Left cardiac atrium (tissue), 4 donors: ENCODE measurements around the gene PRX. TPM values are rescaled to one million over a fixed set of nuclear protein-coding genes. Genes with fewer than 3 reads are reported as not detected.
A peak's percentile ranks its signal among the peaks of the same experiment; 100 is the strongest.

Experiments
- ATAC-seq, 2 donors: fragments of 200-7000 bp; cut with Tn5 transposase; one replicate each; pipeline ENCODE4 v1.9.1; 2020; ENCODE audit warnings: mild to moderate bottlenecking in 2 of 2, moderate library complexity in 2 of 2
- DNase-seq: peaks from one replicate; pipeline ENCODE4 v3.0.0-alpha.2; 2020
- intact Hi-C, 2 donors: fragments of 100-400 bp; cut with DNase I; formaldehyde crosslinking; loops; one replicate each; pipeline versions ENCODE4 v1.14.1 to v1.15.1; 2022 to 2023
- total RNA-seq, 2 donors: library from RNA; stranded (reverse); fragmentation: NEBNext Ultra II Directional; extraction: Animal tissue kit (Norgen Biotek cat#: 25700); gene quantifications; one replicate each; pipeline ENCODE4 v1.2.1, GENCODE V29; 2021
- donor health status: DM: no; HTN: yes; CAD: no.
- donor health status: DM: no; HTN: yes; CAD: no; lungs with severe emphysema.
- donor health status: DM: yes; HTN: yes; CAD: no.
- donor health status: Dilated cardiomyopathy.

The PRX gene
- total RNA-seq, 2 donors from 2014 or later, result 2.8 to 3.6 TPM

DNA sequence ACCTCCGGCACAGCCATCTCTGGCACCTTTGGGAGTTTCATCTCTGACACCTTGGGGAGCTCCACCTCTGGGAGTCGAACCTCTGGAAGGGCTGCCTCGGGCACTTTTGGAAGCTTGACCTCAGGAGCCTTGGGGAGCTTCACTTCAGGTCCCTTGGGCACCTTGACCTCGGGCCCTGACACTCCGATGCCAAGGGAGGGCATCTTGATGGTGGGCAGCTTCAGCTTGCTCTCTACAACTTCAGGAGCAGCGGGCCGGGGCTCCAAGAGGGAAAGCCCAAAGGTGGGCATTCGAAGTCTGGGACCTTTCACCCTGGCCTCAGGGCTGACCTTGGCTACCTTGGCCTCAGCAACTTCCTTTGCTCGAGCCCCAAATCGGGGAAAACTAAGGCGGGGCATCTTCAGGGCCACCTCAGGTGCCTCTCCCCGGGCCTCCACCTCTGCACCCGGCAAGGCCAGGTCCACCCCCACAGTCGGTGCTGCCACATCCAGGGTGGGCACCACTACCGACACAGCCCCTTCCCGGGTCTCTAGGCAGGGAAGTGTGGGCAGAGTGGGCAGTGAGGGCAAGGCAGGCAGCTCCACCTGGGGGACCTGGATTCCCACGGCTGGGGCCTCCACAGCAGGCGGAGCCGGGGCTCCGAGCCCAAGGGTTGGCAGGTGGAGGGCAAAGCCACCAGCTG is 16.2 kb downstream of the PRX start:
- ATAC-seq, result no peak
- DNase-seq, result no peak
- intact Hi-C loops, result loop anchor here in 1 of 2 donors (5.0 kb wide), 1 partner anchor 40 kb away; no protein-coding TSS in a partner anchor

DNA sequence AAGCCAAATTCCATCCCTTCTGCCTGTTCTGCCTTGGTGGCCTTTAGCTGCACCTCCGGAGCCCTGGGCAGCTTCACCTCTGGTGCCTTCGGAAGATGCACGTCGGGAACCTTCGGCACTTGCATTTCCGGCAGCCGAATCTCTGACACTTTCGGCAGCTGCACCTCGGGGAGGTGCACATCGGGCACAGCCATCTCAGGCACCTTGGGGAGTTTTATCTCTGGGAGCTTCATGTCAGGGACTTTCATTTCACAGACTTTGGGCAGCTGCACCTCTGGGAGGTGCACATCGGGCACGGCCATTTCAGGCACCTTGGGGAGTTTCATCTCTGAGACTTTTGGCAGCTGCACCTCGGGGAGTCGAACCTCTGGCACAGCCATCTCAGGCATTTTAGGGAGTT is 17.2 kb downstream of the PRX start:
- ATAC-seq, result no peak
- DNase-seq, result no peak
- intact Hi-C loops, result loop anchor here in 1 of 2 donors (5.0 kb wide), 1 partner anchor 39 kb away; no protein-coding TSS in a partner anchor

DNA sequence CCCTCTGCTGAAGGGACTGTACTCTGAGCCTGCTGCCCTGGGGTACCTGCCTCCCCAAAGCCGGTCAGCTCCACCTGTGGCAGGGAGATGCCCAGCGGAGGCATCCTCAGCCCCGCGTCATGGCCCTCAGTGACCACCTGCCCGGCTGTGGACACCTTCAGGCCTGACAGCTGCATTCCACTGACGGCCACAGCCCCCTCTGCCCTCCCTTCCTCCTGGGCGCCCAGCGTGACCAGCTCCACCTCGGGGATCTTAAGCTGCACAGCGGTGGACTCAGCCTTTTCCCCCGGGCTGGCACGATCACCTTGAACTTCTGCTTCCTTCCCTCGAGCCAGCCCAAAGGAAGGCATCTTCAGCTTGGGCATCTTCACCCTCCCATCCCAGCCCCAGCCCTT is 18.4 kb downstream of the PRX start:
- intact Hi-C loops, result loop anchor here in 1 of 2 donors (5.0 kb wide), 1 partner anchor 38 kb away; no protein-coding TSS in a partner anchor
- ATAC-seq, result no peak

DNA sequence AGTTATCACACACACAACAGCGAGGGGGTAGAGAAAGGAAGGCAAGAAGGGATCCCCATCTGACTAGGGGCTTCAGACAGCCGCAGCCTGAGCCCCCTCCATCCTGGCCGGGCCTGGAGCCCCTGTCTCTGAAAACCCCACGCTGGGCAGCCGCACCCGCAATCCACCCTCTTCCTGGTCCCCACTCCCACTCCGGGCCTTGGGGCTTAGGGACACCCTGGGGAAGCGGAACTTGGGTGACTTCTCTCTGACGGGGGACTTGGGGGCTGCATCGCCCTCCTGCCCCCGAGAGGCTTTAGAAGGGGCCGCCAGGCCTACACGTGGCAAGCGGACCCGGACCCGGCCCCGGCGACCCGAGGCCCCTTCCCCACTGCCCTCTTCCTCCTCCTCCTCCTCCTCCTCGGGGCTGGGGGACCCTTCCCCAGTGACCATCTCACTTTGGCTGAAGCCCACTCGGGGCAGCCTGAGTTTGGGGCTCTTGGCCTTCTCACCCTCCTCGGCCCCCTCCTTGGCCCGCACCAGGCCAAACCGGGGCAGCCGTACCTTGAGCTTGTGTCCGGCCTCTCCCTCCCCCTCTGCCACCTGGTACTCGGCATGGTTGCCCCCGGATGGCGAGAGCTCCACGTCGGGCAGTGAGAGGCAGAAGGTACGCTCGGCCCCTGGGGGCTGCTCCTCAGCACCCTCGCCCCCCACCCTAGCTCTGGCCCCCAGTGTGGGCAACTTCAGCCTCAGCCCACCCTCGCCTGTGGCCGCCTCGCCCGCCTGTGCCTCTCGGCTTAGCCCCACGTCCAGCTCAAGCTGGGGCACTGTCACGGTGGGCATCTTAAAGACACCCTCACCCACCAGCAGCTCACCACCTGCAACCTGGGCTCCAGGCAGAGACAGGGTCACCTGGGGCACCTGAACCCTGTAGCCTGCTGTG is 19.0 kb downstream of the PRX start:
- ATAC-seq (no peak), DNase-seq (no peak)
- intact Hi-C loops, result no loop called here

More for the DNA sequence above, 18.4 kb downstream of the PRX start:
- no peak for DNase-seq

DNA sequence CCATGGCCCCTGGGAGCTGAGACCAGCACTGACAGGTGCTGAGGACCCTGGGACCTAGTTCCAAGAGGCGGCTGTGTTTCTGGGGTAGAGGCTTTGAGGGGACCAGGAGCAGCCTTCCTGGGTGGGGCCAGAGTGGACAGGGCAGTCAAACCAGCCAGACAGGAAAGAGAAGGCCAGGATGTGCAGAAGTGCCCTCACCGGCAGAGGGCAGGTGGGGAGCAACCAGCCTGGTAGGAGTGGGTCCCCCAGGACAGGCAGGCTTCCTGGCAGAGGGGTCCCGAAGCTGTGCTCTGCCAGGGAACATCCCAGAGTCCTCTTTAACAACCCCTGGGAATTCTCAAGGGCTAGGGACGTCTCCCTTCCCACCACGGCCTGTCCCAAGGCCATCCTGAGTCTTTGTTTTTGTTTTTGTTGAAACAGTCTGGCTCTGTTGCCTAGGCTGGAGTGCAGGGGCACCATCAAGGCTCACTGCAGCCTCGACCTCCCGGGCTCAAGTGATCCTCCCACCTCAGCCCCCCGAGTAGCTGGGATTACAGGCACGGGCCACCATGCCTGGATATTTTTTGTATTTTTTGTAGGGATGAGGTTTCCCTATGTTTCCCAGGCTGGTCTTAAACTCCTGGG is 20.2 kb downstream of the PRX start:
- peak; percentile 20 to 29 for ATAC-seq
- intact Hi-C loops, result no loop called here
- DNase-seq, result no peak

DNA sequence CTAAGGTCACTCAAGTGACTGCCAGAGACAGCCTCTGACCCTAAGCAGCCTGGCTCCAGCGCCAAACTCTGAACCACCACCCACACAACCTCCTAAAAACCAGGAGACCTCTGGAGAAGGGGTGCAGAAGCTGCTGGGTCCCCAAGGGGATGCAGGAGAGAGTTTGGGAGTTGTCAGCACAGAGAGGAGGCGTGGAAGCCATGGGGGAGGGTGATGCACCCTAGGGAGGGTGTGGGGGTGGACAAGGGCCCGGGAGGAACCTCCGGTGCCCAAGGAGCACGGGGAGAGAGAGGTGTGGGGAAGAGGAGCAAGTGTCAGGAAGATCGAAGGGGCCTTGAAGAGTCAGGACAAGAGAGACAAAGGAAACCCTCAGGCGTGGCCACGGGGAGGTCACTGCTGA is 21.1 kb downstream of the PRX start:
- intact Hi-C loops, result no loop called here
- ATAC-seq, result no peak
- no peak for DNase-seq

DNA sequence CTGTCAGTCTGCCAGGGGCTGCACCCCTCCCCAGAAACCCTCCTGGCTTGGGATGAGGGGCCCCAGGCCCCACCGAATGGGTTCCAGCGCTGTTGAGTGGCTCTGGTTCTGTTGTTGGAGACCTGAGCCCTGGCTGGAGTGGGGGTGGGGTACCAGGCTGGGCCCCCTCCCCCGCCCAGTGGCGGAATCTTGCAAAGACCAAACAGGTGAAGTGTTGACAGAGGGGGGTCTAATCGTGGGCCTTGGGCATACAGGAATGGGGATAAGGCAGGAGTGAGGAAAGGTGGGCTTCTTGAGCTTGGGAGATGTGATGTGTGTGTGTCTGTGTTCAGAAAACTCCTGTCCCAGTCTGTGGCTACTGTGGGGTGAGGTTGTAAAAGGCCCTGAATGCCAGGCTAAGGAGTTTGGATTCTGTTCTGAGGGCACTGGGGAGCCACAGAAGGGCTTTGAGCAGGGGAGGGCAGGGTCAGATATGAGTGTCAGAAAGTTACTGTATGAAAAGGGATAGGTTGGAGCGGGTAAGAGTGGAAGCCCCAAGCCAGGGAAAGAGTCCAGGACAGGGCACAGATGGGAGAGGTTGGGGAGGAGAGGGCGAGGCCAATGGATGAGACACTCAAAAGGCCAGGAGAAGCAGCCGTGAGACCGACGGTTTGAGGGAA is 23.0 kb downstream of the PRX start, which contains the start of gene HIPK4:
Gene HIPK4 (minus strand): TSS at position 98 of the 659 bp plus-strand sequence. CDS start 279 bp downstream, outside the sequence.
- DNase-seq, result no peak
- intact Hi-C loops, result no loop called here
- ATAC-seq, result no peak

DNA sequence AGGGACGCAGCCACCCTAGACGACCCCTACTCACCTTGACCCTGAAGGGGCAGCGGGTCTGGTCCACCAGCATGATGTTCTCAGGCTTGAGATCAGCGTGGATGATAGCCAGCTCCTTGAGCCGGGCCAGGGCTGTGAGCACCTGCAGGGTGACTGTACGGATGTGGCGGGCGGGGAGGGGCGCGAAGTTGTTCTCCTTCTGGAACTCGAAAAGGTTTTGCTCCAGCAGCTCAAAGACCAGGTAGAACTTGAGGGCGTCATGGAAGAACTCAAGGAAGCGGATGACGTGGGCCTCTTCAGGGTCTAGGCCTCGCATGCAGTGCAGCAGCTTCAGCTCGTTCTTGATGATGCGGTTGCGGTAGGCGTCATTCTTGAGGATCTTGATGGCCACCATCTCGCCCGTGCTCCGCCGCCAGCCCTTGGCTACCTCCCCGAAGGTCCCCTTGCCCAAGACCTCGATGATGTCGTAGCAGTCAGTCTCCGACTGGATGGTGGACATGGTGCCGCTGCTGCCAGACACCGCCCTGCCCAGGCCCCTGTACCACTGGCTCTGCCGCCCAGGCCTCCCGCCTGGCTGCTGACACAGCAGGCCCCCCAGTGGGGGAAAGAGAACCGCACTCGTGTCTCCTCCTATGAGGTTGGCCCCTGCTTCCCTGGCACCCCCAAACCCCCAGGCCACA is 23.6 kb downstream of the PRX start:
- intact Hi-C loops, result no loop called here
- DNase-seq (no peak), ATAC-seq (no peak)

DNA sequence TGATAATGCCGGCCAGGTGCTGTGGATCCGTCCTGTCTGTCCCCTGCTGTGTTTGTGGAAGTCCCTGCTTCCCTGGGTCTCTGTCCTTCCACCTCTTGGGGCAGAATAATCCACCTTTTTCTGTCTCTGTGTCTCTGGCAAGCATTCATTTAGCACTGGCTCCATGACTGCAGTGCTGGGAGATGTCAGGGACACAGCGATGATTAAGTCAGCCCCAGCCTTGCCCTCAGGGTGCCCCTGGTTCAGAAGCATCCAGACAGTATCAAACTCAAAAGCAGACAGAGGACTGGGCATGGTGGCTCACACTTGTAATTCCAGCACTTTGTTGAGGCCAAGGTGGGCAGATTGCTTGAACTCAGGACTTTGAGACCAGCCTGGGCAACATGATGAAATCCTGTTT is 24.7 kb downstream of the PRX start:
- DNase-seq (no peak), ATAC-seq (no peak)
- intact Hi-C loops, result no loop called here

DNA sequence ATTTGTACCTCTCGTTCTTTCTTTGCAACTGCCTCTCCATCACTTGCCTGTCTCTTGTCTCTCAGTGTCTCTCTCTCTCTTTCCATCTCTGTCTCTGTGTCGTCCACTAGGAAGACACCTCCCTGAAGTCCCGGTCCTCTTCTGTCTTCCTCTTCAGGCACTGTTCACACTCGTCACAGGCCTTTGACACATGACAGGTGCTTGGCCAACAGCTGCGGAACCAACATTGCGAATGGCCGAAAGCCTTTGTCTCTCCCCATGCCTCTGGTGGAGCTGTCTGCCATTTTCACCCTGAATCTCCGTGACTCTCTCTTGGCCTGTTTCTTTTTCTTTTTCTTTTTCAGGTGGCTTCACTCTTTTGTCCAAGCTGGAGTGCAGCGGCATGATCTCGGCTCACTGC is 26.0 kb downstream of the PRX start:
- DNase-seq, result no peak
- intact Hi-C loops, result no loop called here
- ATAC-seq, result no peak

DNA sequence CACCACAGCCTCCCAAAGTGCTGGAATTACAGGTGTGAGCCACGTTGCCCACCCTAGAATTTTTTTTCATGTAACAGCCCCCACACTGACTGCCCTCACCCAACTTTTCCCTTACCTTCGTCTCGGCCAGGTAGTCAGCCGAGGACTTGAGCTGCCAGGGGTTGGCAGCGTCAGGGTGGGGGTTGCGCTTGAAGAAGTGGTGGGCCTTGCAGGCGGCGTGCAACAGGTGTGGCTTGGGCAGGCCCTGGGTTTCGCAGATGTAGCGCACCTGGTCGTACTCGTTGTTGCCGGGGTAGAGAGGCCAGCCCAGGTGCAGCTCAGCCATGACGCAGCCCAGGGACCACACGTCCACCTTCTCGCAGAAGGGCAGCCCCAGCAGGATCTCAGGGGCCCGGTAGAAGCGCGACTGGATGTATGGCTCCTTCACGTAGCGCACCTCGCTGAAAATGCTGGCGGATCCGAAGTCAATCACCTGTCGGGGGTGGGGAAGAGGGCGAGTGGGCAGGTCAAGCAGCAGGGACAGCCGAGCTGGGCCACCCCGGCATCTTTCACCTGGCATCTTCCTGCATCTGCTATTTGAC is 29.4 kb downstream of the PRX start:
- DNase-seq (no peak), ATAC-seq (no peak)

DNA sequence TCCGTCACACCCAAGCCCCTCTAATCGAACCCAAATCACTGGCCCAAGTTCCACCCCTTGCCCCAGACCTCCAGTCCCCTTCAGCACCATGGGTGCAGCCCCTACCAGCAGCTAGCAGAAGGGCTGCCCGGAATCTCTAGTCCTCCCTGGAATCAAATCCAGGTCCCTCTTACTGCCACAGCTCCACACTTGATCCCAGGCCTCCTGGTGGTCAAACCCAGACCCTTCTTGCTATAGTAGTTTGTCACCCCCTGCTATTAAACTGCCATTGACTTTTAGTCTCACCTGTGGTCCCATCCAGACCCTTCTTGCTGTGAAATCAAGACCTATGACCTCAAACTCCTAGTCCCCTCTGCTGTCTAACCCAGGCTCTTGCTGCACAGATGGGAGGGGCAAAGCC is 31.9 kb downstream of the PRX start:
- intact Hi-C loops, result no loop called here
- DNase-seq, result no peak
- ATAC-seq, result no peak

More for the DNA sequence above, 29.4 kb downstream of the PRX start:
- intact Hi-C loops, result no loop called here

DNA sequence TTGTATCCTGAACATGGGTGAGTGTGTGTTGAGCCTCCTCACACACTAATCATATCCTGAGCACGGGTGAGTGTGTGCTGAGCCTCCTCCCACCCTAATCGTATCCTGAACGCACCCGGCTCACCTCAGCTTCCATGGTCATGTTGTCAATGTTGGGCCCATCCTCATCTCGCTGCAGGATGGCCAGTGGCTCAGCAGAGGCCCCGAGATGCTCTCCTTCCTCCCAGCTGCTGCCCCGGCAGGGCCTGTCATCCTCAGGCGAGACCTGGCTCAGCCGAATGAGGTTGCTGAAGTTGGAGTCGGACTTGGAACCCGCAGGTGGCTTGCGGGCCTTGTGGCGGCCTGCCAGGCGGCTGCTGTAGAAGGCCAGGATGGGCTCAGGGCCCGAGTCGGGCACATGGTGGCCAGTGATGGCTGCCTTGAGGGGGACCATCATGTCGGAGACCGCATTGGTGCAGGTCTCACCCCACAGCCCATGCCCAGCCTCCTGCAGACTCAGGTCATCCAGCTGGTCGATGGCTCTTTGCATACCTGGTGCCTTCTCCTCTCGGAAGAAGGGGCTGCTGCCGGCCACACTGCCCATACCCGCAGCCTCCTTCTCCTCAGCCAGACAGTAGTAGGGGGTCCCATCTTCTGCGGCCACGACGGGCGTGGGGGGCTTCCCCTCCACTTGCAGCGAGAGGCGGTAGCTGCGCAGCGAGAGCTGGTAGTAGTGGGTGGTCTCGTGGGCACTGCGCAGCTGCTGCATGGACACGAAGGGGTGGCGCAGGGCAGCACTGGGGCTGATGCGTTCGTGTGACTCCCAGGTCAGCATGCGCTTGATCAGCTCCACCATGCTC is 32.8 kb downstream of the PRX start:
- no peak for ATAC-seq
- DNase-seq, result no peak
- intact Hi-C loops, result no loop called here

DNA sequence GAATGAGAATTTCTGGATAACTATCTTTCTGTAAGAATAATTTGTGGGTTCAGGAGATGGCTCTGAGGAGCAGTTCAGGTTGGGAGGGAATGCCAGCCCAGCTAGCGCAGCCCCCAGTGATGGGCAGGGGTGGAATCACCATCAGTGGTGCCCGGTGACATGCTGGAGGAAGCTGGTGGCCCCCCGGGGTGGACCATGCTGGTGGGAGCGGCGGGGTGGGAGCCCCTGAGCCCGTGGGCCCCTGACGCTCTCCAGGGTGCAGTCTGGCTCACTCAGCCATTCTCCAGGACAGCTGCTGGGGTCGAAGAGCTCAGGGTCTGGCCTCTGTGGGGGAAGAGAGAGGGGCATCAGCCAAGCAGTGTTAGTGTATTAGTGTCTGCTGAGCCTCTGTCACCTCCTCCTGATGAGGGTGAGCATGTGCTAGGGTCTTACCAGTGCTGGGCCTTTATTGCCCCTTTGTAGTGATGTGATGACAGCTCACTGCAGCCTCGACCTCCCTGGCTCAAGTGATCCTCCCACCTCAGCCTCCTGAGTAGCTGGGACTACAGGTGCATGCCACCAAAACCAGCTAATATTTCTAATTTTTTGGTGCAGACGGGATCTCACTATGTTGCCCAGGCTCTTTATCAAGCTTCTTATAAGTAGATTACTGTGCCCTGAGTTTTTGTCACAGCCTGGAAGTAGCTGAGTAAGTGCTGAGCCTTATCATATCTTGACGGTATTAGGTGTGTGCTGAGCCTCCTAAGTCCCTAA is 33.6 kb downstream of the PRX start:
- intact Hi-C loops, result no loop called here
- ATAC-seq, result no peak

DNA sequence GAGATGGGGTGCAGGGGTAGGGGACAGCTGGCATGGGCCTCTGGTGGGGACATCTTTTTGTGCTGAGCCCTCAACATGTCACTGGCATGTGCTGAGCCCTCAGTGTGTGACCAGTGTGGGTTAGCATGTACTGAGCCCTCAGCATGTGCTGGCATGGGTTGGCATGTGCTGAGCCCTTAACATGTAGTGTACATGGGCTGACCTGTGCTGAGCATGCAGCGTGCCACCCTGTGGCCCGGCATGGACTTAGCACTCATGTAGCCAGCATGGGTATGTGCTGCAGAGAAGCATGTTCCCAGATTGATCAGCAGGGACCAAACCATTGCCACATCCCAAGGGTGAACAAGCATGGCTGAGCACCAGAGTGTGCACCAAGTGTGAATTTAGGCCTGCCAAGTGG is 34.7 kb downstream of the PRX start:
- intact Hi-C loops, result no loop called here

More for the DNA sequence above, 33.6 kb downstream of the PRX start:
- no peak for DNase-seq

DNA sequence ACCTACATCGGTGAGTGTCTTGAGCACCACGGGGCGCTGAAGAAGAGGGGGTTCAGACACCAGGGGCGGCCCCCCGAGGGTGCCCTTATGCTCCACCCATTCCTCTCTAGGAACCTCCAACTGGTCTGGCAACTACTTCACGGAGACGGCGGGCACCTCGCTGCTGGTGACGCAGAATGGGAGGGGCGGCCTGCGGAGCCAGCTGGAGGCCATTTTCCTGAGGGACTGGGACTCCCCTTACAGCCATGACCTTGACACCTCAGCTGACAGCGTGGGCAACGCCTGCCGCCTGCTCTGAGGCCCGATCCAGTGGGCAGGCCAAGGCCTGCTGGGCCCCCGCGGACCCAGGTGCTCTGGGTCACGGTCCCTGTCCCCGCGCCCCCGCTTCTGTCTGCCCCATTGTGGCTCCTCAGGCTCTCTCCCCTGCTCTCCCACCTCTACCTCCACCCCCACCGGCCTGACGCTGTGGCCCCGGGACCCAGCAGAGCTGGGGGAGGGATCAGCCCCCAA is 35.2 kb downstream of the PRX start:
- no peak for DNase-seq

More for the DNA sequence above, 34.7 kb downstream of the PRX start:
- ATAC-seq (peak in 1 of 2 donors; percentile 33), DNase-seq (no peak)

More for the DNA sequence above, 35.2 kb downstream of the PRX start:
- intact Hi-C loops, result no loop called here
- no peak for ATAC-seq
